EH (cell line): ENCODE results near the gene SYN1.
"Not testable (repeated sequence)": the region's sequence is repeated elsewhere in the genome, so short reads cannot be mapped to it uniquely, and the experiment has no call there.

Experiments used
- DNase-seq: peaks from one replicate; pipeline ENCODE4 v3.0.0-alpha.2; 2015; ENCODE audit warnings: low read depth

SYN1 gene

DNA sequence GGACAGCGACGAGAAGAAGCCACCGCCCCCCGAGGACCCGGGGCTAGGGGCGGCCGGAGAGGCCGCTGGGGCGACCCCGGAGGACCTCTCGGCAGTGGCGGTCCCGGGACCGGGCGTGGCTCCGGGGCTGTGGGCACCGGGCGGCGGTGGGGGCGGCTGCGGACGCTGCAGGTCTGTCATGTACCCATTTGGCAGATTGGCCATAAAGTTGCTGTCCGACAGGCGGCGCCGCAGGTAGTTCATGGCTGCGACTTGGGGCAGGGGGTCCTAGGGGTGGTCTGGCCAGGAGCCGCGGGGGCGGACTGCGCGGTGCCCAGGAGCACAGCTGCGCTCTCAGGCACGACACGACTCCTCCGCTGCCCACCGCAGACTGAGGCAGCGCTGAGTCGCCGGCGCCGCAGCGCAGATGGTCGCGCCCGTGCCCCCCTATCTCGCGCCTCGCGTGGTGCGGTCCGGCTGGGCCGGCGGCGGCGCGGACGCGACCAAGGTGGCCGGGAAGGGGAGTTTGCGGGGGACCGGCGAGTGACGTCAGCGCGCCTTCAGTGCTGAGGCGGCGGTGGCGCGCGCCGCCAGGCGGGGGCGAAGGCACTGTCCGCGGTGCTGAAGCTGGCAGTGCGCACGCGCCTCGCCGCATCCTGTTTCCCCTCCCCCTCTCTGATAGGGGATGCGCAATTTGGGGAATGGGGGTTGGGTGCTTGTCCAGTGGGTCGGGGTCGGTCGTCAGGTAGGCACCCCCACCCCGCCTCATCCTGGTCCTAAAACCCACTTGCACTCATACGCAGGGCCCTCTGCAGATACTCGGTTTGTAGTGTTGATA lies at the start of gene SYN1:
TSS of gene SYN1 (minus strand) at position 372 of the 817 bp plus-strand sequence. CDS start at position 243, 129 bp downstream.
- peak; percentile 78 for DNase-seq

DNA sequence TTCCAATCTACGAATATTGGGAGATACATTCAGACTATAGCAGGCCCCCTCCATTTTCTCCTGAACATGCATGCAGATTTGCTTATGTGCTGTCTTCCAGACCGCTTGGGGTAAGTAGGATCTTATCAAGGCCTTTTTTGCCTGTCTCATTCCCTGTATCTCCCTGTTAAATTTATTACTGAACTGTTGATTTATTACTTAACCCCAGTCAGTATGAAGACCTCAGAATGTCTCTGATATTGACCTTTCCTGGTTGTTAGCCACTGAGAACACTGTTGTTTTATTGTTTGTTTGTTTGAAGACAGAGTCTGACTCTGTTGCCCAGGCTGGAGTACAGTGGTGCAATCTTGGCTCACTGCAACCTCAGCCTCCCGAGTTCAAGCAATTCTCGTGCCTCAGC lies 46.1 kb upstream of the SYN1 start:
- DNase-seq = not testable (repeated sequence)

- no peak for DNase-seq
These were observed 45.1 kb upstream of the SYN1 start for GRCh38 chrX:47664737-47665136.

DNA sequence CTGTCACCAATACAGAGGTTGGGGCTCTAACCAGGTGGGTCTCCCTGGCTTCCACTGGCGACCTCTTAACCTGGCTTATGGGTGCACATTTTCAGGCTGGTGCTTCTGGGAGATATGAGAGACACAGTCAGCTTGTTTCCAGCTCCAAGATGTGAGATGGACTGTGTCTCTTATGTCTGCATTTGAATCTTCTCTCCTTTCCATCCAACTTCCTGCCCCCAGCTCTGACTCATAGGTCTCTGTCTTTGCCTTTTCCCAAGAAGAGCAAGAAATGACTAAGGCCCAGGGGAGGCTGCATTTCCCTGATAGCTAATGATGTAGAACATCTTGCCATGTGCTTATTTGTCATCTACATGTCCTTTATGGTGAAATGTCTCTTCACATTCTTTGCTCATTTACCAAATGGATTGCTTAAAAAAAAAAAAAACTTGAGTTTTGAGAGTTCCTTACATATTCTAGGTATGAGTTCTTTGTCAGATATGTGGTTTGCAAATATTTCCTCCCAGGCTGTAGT lies 42.5 kb upstream of the SYN1 start:
- peak; percentile 96 for DNase-seq

DNA sequence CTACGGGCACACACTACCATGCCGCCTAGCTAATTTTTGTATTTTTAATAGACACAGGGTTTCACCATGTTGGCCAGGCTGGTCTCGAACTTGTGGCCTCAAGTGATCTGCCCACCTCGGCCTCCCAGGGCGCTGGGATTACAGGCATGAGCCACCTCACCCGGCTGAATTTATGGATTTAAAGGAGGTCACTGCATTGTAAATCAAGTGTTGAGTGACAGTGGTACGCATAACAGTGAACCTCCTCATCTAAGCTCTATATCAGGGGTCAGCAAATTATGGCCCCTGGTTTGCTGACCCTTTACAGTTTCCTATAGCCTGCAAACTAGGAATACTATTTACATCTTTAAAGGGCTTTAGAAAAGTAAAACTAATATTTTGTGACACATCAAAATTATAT lies 41.9 kb upstream of the SYN1 start:
- no peak for DNase-seq

- DNase-seq = no peak
These were observed 39.7 kb upstream of the SYN1 start for GRCh38 chrX:47659421-47659726.

DNA sequence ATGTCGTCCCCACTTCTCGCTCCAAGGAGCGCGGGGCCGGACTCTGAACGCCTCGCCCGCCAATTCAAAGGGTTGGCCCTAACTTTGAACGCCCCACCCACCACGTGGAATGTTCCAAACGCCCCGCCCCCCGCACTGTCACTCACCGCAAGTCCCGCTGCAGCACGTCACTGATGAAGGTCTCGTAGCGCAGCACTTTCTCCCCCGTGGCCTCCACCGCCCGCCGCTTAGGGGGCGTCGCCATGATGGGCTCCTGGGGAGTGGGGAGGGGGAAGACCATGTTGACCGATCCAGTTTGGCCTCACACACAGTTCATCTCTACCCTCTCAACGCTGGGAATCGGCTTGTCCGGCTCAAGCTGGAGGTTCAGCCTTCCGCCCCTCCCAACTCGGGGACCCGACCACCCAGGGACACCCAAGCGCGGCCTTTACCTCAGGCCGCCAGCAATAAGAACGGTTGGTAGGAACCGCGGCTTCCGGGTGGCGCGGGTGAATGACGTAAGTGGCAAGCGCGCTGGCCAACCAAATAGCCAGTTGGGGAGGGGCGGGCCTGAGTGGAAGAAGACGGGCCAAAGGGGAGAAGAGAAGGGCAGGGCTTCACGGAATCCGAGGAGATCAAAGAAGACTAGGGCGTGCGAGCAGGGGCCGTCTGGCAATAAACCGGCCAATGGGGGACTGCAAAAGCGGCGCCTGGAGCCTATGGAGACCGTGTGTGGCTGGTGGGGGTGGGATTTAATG lies 39.2 kb upstream of the SYN1 start, which contains the start of gene UXT:
TSS of gene UXT (minus strand) at position 497 of the 737 bp plus-strand sequence. CDS start at position 244, 253 bp downstream.
- DNase-seq = peak; percentile 95

DNA sequence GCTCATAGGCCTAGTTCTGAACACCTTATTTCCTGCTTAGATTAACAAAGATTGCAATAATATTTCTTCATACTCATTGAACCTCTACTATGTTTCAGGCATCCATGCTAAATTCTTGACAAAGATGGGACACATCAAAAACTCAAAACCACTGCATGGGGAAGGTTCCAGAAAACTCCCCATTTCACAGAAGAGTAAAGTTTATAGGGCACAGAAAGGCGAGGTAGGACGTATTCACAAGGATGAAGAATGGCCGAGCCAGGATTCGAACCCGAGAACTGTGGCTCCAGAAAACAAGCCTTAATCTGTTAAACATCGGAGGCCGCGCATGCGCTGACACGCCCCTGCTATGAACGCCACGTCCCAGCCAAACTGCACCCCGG lies 38.6 kb upstream of the SYN1 start:
- DNase-seq = no peak

DNA sequence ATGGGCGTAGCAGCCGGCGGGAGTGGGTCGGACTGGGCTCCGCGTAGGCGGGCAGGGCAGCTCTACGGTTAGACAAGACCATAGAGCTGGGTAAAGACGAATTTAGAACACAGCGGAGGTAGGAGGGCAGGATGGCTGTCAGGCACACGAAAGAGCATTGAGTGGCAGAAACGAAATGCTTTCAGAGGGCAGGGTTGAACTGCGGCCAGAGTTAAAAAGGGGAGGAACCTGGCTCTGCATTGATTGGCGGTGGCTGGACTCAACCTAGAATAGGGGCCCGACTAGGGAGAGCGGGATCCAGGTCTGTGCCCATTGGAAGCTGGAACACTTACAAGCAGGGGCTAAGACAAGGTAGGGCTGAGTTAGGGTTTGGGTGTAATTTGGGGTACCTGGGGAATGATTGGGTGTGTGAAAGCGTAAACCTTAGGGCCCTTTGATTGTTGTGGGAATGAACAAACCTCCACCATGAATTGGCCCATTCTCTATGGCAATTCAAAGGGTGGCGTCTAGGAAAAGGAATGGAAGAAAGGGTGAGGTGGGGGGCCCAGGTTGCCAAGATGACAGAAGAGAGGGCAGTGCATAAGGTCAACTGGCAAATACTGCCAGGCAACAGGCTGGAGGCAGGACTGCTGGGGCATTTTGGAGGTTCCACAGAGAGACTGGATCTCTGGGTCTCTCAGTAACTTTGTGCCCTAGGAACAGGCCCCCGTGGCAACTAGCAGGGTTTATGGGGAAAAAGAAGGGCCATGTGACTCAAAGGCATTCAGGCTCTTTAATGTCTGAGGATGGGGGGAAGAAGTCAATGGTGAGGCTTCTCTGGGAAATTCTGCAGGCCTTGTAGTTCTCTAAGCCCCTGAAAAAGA lies 31.6 kb upstream of the SYN1 start:
- DNase-seq = no peak

DNA sequence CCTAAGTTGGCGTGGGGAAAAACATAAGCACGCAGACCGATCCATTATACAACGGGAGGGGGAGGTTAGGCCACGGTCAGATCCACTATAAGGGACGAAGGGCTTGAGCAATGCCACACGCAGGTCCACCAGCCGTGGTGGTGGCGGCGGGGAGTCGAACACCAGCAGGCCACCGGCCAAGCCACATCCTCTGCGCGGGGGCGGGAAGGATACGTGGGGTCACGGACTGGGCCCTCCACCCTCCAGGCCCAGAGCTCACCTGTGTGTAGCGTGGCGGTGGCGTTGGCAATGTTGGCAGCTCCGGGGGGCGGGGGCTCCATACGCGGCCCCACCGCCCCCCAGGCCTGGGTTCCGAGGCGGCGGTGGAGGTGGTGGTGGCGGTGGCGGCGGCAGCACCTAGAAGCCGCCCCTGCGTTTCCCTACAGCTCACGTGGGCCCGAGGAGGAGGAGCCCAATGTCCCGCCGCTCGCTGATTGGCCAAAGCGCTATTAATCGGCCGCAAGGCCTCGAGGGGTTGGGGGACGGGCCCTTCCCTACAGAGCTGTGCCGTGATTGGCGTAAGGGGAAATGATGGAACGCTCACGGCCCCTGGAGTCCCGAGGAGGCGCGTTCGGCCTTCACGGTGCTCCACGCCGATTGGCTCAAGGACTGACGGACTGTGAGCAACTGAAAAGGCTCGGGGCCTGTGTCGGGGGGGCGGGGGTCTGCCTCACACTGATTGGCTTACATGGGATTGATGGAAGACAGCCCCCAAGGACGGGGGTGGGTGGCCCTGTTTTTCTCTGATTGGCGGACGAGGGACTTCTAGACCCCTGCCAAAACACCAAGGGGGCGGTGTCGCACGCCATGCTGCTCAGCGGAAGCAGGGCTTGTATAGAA lies 30.7 kb upstream of the SYN1 start, which contains the start of gene ELK1:
TSS of gene ELK1 (minus strand) at position 400 of the 879 bp plus-strand sequence. CDS start 9,122 bp downstream, outside the sequence.
- peak; percentile 98 for DNase-seq

GRCh38 chrX:47649781-47650163 lies 30.1 kb upstream of the SYN1 start:
- DNase-seq = no peak

- DNase-seq = no peak
These were observed 29.6 kb upstream of the SYN1 start for GRCh38 chrX:47649271-47649670.

GRCh38 chrX:47648376-47648775 lies 28.7 kb upstream of the SYN1 start:
- peak; percentile 44 for DNase-seq

- DNase-seq = no peak
These were observed 27.0 kb upstream of the SYN1 start for GRCh38 chrX:47646636-47647035.

DNA sequence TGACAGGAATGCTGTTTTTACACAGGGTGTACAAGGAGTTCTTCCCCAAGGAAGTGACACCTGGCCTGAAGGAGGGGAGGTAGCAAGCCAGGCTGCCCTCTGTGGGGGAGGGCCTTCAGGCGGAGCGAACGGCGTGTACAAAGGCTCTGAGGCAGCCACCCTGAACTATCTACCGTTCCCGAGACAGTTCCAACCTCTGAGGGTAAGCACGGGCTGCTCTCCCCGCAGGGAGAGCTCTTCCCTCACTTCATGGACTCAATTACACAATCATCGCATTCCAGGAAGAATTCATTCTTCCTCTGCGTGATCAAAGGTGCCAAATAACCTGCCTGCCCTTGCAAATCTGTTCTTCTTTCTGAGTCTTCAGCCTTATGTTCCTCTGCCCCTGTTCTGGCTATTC lies 25.9 kb upstream of the SYN1 start:
- DNase-seq = no peak

DNA sequence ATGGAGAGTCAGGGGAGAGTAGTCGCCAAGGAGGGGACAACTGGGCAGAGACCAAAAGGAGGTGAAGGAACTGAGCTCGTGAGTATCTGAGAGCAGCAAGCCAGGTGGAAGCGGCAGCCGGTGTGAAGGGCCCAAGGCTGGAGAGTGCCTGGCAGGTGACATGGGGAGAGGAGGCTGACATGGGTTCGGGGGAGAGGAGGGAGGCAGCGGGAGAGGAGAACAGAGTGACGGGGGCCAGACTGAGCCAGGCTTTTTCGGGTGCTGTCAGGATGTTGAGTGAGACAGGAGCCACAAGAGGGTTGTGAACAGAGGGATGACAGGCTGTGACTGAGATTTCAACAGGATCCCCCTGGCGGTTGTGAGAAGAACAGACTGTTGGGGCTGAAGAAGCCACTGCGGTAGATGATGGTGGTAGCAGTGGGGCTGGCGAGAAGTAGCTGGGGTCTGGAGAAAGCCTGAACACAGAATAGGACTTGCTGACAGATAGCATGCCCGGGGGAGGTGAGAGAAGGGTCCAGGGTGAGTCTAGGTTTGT lies 25.0 kb upstream of the SYN1 start:
- DNase-seq = peak; percentile 55

GRCh38 chrX:47643926-47644325 lies 24.3 kb upstream of the SYN1 start:
- DNase-seq = peak; percentile 45

DNA sequence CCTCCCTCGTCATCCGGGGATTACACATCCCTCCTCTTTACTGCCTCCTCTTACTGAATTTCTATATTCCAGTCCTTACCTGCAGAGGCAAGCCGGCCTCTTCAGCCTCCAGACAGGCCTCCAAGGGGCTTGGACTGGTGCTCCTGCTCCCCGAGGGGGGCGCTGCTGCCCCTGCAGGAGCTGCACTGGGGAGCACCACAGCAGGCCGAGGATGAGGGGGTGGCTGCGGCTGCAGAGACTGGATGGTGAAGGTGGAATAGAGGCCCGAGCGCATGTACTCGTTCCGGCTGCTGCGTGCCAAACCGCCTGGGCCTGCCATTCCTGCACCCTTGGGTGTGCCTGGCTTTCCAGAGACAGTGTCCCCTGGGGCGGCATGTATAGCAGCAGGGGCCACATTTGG lies 19.2 kb upstream of the SYN1 start:
- DNase-seq = no peak

- no peak for DNase-seq
These were observed 18.0 kb upstream of the SYN1 start for GRCh38 chrX:47637546-47638195.

GRCh38 chrX:47634871-47635575 lies 15.4 kb upstream of the SYN1 start:
- no peak for DNase-seq
